ENCODE data around the gene UBE2F. TPM values are rescaled to one million over a fixed set of nuclear protein-coding genes. Genes with fewer than 3 reads are reported as not detected.

UBE2F gene
- total and polyA plus RNA-seq, 2 of the 13 experiments (the other 11 are each of a cell fraction or from before 2014, with no cell fraction given), result 35.4 to 73.1 TPM

DNA sequence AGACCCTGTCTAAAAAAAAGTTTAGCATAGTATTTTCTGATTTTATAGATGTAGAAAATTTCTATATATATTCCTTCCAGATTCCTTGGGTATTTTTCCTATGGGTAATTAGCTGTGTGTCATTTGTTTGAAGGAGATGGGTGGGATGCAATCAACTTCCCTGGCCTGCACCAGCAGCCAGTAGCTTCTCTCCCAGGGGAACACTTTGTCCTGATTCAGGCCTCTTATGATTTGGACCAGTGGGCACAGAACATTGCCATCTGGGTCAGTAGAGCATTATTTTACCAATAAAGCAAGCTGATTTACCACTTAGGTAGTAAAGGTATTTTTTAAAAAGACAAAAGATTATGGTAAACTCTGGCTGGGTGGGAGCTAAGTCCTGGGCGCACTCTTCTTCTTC is 26.9 kb downstream of the UBE2F start:
- H3K9ac ChIP-seq (ENCODE audit: insufficient read depth, low read depth, low read length), result no peak overlapping the region
- ATAC-seq, result no peak
- WGBS (ENCODE audit: low lambda C conversion rate), result 98% methylated on average over 1 of the region's 1 CpG
- no peak overlapping the region for H2AFZ ChIP-seq (ENCODE audit: low read length)
- FAIRE-seq, result no peak
- H3K79me2 ChIP-seq (ENCODE audit: insufficient read depth, low read length), result no peaks in the 10 kb centered on the region
- no peaks in the 10 kb centered on the region for H4K20me1 ChIP-seq (ENCODE audit: insufficient read depth, low read length)
- intact Hi-C loops (cut with micrococcal nuclease; ENCODE audit: unreplicated experiment), result no loop called here
- no peaks in the 10 kb centered on the region for H3K27me3 ChIP-seq (ENCODE audit: control insufficient read depth in 1 of 2, insufficient read depth in 2 of 2, low read length in 2 of 2)
- no peak overlapping the region for H3K27ac ChIP-seq (ENCODE audit: extremely low read length, insufficient read depth, low read length)
- H3K4me1 ChIP-seq (ENCODE audit: insufficient read depth, low read length), result no peaks in the 10 kb centered on the region
- H3K36me3 ChIP-seq (replicated peaks in 1 of 2; ENCODE audit: control insufficient read depth in 1 of 2, insufficient read depth in 2 of 2, low read length in 2 of 2), result peaks cover 7 to 49% of the 10 kb centered on the region in 2 experiments
- no peaks in the 10 kb centered on the region for H3K9me3 ChIP-seq (ENCODE audit: low read length)
- H3K4me3 ChIP-seq (replicated peaks in 1 of 3; ENCODE audit: insufficient read depth in 1 of 3, low read depth in 2 of 3, low read length in 3 of 3), result no peak overlapping the region
- TF ChIP-seq ISX (CRISPR knock-in tag; conservative IDR thresholded peaks at IDR 0.05) (no peak), ZNF607 (CRISPR knock-in tag; IDR thresholded peaks at IDR 0.05; ENCODE audit: borderline replicate concordance) (no peak)
- ChIA-PET CTCF (ENCODE audit: low intra/inter-chr PET ratio, low total read pairs) (no interaction called here), POLR2A (no interaction called here)
- BruUV-seq (replicated peaks), result no TSS peak
- no peak for DNase-seq (ENCODE audit: low spot score)
- in situ Hi-C loops (cut with HindIII; ENCODE audit: extremely low pct_ligation_motif_present, low pct_unique_long_range_greater_than_20kb), result no loop called here
- no peak overlapping the region for H3K4me2 ChIP-seq (ENCODE audit: low read depth, low read length)

DNA sequence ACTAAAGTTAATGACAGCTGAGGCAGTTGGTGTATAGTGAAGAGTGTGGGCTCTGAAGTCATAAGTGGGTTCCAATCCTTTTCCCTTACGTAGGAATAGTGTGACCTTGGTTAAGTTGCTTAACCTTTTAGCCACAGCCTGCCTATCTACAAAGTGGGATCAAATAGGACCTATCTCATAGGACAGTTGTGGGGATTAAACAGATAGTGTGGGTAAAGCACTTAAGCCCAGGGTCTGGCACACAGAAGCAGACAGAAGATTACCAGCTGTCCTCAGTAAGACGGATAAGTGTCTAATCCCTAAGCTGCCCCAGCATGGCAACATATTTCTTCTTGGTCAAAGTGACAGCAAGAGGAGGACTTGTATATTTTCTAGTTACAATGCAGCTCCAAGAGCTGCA is 28.2 kb downstream of the UBE2F start:
- FAIRE-seq, result no peak
- no peak for DNase-seq (ENCODE audit: low spot score)
- no TSS peak for BruUV-seq (replicated peaks)
- intact Hi-C loops (cut with micrococcal nuclease; ENCODE audit: unreplicated experiment), result no loop called here
- Histone ChIP-seq H3K79me2 (ENCODE audit: insufficient read depth, low read length) (no peaks in the 10 kb centered on the region), H3K4me3 (replicated peaks in 1 of 3; ENCODE audit: insufficient read depth in 1 of 3, low read depth in 2 of 3, low read length in 3 of 3) (no peak overlapping the region), H3K9ac (ENCODE audit: insufficient read depth, low read depth, low read length) (no peak overlapping the region), H3K4me1 (ENCODE audit: insufficient read depth, low read length) (no peaks in the 10 kb centered on the region), H3K4me2 (ENCODE audit: low read depth, low read length) (no peak overlapping the region), H3K36me3 (replicated peaks in 1 of 2; ENCODE audit: control insufficient read depth in 1 of 2, insufficient read depth in 2 of 2, low read length in 2 of 2) (peaks cover 6 to 49% of the 10 kb centered on the region in 2 experiments), H3K27ac (ENCODE audit: extremely low read length, insufficient read depth, low read length) (no peak overlapping the region), H3K9me3 (ENCODE audit: low read length) (no peaks in the 10 kb centered on the region), H4K20me1 (ENCODE audit: insufficient read depth, low read length) (no peaks in the 10 kb centered on the region), H3K27me3 (ENCODE audit: control insufficient read depth in 1 of 2, insufficient read depth in 2 of 2, low read length in 2 of 2) (no peaks in the 10 kb centered on the region), H2AFZ (ENCODE audit: low read length) (no peak overlapping the region)
- no peak for ATAC-seq
- 95% methylated on average over 2 of the region's 2 CpGs for WGBS (ENCODE audit: low lambda C conversion rate)
- CTCF ChIA-PET (ENCODE audit: low intra/inter-chr PET ratio, low total read pairs), result no interaction called here
- POLR2A ChIA-PET, result no interaction called here
- in situ Hi-C loops (cut with HindIII; ENCODE audit: extremely low pct_ligation_motif_present, low pct_unique_long_range_greater_than_20kb), result no loop called here
- TF ChIP-seq, protein P1, sequence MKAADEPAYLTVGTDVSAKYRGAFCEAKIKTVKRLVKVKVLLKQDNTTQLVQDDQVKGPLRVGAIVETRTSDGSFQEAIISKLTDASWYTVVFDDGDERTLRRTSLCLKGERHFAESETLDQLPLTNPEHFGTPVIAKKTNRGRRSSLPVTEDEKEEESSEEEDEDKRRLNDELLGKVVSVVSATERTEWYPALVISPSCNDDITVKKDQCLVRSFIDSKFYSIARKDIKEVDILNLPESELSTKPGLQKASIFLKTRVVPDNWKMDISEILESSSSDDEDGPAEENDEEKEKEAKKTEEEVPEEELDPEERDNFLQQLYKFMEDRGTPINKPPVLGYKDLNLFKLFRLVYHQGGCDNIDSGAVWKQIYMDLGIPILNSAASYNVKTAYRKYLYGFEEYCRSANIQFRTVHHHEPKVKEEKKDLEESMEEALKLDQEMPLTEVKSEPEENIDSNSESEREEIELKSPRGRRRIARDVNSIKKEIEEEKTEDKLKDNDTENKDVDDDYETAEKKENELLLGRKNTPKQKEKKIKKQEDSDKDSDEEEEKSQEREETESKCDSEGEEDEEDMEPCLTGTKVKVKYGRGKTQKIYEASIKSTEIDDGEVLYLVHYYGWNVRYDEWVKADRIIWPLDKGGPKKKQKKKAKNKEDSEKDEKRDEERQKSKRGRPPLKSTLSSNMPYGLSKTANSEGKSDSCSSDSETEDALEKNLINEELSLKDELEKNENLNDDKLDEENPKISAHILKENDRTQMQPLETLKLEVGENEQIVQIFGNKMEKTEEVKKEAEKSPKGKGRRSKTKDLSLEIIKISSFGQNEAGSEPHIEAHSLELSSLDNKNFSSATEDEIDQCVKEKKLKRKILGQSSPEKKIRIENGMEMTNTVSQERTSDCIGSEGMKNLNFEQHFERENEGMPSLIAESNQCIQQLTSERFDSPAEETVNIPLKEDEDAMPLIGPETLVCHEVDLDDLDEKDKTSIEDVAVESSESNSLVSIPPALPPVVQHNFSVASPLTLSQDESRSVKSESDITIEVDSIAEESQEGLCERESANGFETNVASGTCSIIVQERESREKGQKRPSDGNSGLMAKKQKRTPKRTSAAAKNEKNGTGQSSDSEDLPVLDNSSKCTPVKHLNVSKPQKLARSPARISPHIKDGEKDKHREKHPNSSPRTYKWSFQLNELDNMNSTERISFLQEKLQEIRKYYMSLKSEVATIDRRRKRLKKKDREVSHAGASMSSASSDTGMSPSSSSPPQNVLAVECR (CRISPR knock-in tag; IDR thresholded peaks at IDR 0.05; ENCODE audit: borderline replicate concordance), result no peak
- TF ChIP-seq, protein P2, sequence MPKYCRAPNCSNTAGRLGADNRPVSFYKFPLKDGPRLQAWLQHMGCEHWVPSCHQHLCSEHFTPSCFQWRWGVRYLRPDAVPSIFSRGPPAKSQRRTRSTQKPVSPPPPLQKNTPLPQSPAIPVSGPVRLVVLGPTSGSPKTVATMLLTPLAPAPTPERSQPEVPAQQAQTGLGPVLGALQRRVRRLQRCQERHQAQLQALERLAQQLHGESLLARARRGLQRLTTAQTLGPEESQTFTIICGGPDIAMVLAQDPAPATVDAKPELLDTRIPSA (CRISPR knock-in tag; IDR thresholded peaks at IDR 0.05; ENCODE audit: borderline replicate concordance), result no peak
- TF ChIP-seq TCF7 (IDR thresholded peaks at IDR 0.05; ENCODE audit: low read depth), result no peak
- no peak for TF ChIP-seq ARID2 (CRISPR knock-in tag; IDR thresholded peaks at IDR 0.05; ENCODE audit: borderline replicate concordance)
- TF ChIP-seq, protein P3, sequence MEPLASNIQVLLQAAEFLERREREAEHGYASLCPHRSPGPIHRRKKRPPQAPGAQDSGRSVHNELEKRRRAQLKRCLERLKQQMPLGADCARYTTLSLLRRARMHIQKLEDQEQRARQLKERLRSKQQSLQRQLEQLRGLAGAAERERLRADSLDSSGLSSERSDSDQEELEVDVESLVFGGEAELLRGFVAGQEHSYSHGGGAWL (CRISPR knock-in tag; IDR thresholded peaks at IDR 0.05), result no peak
- TF ChIP-seq, protein P4, sequence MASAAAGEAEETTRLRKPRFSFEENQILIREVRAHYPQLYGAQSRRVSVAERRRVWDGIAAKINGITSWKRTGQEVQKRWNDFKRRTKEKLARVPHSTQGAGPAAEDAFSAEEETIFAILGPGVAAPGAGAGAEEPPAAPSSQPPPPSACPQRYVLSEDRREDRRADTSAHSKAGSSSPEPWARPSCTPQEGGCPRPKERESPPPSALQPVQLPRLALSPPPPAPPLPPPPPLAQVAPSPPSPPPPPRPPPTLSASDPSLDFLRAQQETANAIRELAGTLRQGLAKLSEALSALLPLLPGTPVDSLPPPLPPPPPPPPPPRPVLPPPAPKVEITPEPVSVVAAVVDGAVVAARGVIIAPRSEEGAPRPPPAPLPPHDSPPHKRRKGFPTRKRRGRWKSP (CRISPR knock-in tag; IDR thresholded peaks at IDR 0.05), result no peak
- no peak for TF ChIP-seq ISX (CRISPR knock-in tag; conservative IDR thresholded peaks at IDR 0.05)
- no peak for TF ChIP-seq ELF3 (CRISPR knock-in tag; IDR thresholded peaks at IDR 0.05)
- TF ChIP-seq ARHGAP35 (CRISPR knock-in tag; IDR thresholded peaks at IDR 0.05; ENCODE audit: borderline replicate concordance), result no peak
- TF ChIP-seq SMYD3 (CRISPR knock-in tag; IDR thresholded peaks at IDR 0.05), result no peak
- no peak for TF ChIP-seq PTBP1 (IDR thresholded peaks at IDR 0.05; ENCODE audit: low read depth, low read length, poor library complexity, severe bottlenecking)
